ENCODE measurements around the gene DGLUCY.
"Not testable (repeated sequence)": the region's sequence is repeated elsewhere in the genome, so short reads cannot be mapped to it uniquely, and the experiment has no call there.

Gene DGLUCY

GRCh38 chr14:91138511-91139359 lies 24.9 kb downstream of the DGLUCY start:
- DNase-seq (ENCODE audit: low read depth) = no peak

- DNase-seq (ENCODE audit: low read depth) = no peak
Measured at GRCh38 chr14:91139776-91140175, 25.9 kb downstream of the DGLUCY start.

GRCh38 chr14:91140672-91141071 lies 26.8 kb downstream of the DGLUCY start:
- DNase-seq (ENCODE audit: low read depth) = no peak

GRCh38 chr14:91142214-91142668 lies 28.4 kb downstream of the DGLUCY start:
- no peak for DNase-seq (ENCODE audit: low read depth)

GRCh38 chr14:91143862-91144261 lies 30.0 kb downstream of the DGLUCY start:
- no peak for DNase-seq (ENCODE audit: low read depth)

GRCh38 chr14:91144425-91145145 lies 30.7 kb downstream of the DGLUCY start:
- DNase-seq (ENCODE audit: low read depth) = no peak

GRCh38 chr14:91145391-91146160 lies 31.7 kb downstream of the DGLUCY start:
- no peak for DNase-seq (ENCODE audit: low read depth)

GRCh38 chr14:91146661-91147060 lies 32.8 kb downstream of the DGLUCY start:
- DNase-seq (ENCODE audit: low read depth) = no peak

GRCh38 chr14:91149462-91149861 lies 35.6 kb downstream of the DGLUCY start:
- peak; percentile 96 for DNase-seq (ENCODE audit: low read depth)

- DNase-seq (ENCODE audit: low read depth) = no peak
Measured at GRCh38 chr14:91152499-91152898, 38.6 kb downstream of the DGLUCY start.

- no peak for DNase-seq (ENCODE audit: low read depth)
Measured at GRCh38 chr14:91153360-91153759, 39.5 kb downstream of the DGLUCY start.

- DNase-seq (ENCODE audit: low read depth) = peak; percentile 23
Measured at GRCh38 chr14:91154851-91155625, 41.2 kb downstream of the DGLUCY start.

GRCh38 chr14:91155626-91156089 lies 41.8 kb downstream of the DGLUCY start:
- no peak for DNase-seq (ENCODE audit: low read depth)

- not testable (repeated sequence) for DNase-seq (ENCODE audit: low read depth)
Measured at GRCh38 chr14:91156142-91156666, 42.3 kb downstream of the DGLUCY start.

- DNase-seq (ENCODE audit: low read depth) = not testable (repeated sequence)
Measured at GRCh38 chr14:91156877-91157276, 43.0 kb downstream of the DGLUCY start.

GRCh38 chr14:91158091-91158790 lies 44.4 kb downstream of the DGLUCY start:
- no peak for DNase-seq (ENCODE audit: low read depth)

GRCh38 chr14:91159182-91159581 lies 45.3 kb downstream of the DGLUCY start:
- DNase-seq (ENCODE audit: low read depth) = no peak

GRCh38 chr14:91159906-91160305 lies 46.0 kb downstream of the DGLUCY start:
- no peak for DNase-seq (ENCODE audit: low read depth)

GRCh38 chr14:91163316-91163715 lies 49.4 kb downstream of the DGLUCY start:
- DNase-seq (ENCODE audit: low read depth) = no peak

- no peak for DNase-seq (ENCODE audit: low read depth)
Measured at GRCh38 chr14:91164676-91165075, 50.8 kb downstream of the DGLUCY start.

- no peak for DNase-seq (ENCODE audit: low read depth)
Measured at GRCh38 chr14:91167380-91167770, 53.5 kb downstream of the DGLUCY start.

All from non-pigmented ciliary epithelial cell (primary cell).